Kidney epithelial cell (primary cell): ENCODE measurements around the gene NOTUM. TPM values are rescaled to one million over a fixed set of nuclear protein-coding genes. Genes with fewer than 3 reads are reported as not detected.

Source experiments
- DNase-seq: peaks from one replicate; pipeline ENCODE4 v3.0.0-alpha.2; 2010; ENCODE audit warnings: low read depth
- H3K27me3 ChIP-seq: 2 replicates; pipeline ENCODE4 v1.6.0; 2011; ENCODE audit warnings: low read length; ENCODE audit not compliant: control insufficient read depth, insufficient read depth
- H3K36me3 ChIP-seq: 2 replicates; pipeline ENCODE4 v1.5.1; 2011; ENCODE audit warnings: low read length; ENCODE audit not compliant: control insufficient read depth, insufficient read depth
- H3K4me3 ChIP-seq: 2 replicates; pipeline ENCODE4 v1.5.1; 2011; ENCODE audit warnings: low read depth, mild to moderate bottlenecking, control low read depth, low read length
- CTCF ChIP-seq: IDR thresholded peaks from 2 replicates; pipeline ENCODE4 v1.5.1; 2011; ENCODE audit warnings: mild to moderate bottlenecking, moderate library complexity, low read length, control low read depth, inconsistent platforms; ENCODE audit not compliant: insufficient read depth, poor library complexity, severe bottlenecking
- total RNA-seq: library from RNA; depleted of rRNA; stranded (reverse); fragments of >200 nt; gene quantifications from 2 replicates; pipeline ENCODE4 v1.2.3, GENCODE V29; 2015

The NOTUM gene
- total RNA-seq, 1 donor from 2014 or later, result 0.17 TPM

- peaks cover 65% of the 10 kb centered on the region for H3K27me3 ChIP-seq
- H3K36me3 ChIP-seq, result no peaks in the 10 kb centered on the region
- peak; percentile 7 for TF ChIP-seq CTCF
- no peak overlapping the region for H3K4me3 ChIP-seq
- DNase-seq, result no peak
Measured at GRCh38 chr17:81959362-81960129, 1.4 kb downstream of the NOTUM start.

GRCh38 chr17:81958633-81959342 lies 2.2 kb downstream of the NOTUM start:
- TF ChIP-seq CTCF, result no peak

GRCh38 chr17:81957691-81958432 lies 3.1 kb downstream of the NOTUM start:
- no peak overlapping the region for H3K4me3 ChIP-seq
- DNase-seq, result no peak
- no peaks in the 10 kb centered on the region for H3K36me3 ChIP-seq
- no peak for TF ChIP-seq CTCF
- peaks cover 52% of the 10 kb centered on the region for H3K27me3 ChIP-seq

More at GRCh38 chr17:81958633-81959342, 2.2 kb downstream of the NOTUM start:
- Histone ChIP-seq H3K4me3 (no peak overlapping the region), H3K27me3 (peaks cover 57% of the 10 kb centered on the region), H3K36me3 (no peaks in the 10 kb centered on the region)
- DNase-seq, result no peak

GRCh38 chr17:81956607-81957589 lies 4.1 kb downstream of the NOTUM start:
- TF ChIP-seq CTCF, result no peak
- no peak for DNase-seq
- Histone ChIP-seq H3K27me3 (peaks cover 45% of the 10 kb centered on the region), H3K36me3 (no peaks in the 10 kb centered on the region), H3K4me3 (no peak overlapping the region)

- DNase-seq, result no peak
- Histone ChIP-seq H3K36me3 (no peaks in the 10 kb centered on the region), H3K4me3 (no peak overlapping the region), H3K27me3 (peaks cover 40% of the 10 kb centered on the region)
- no peak for TF ChIP-seq CTCF
Measured at GRCh38 chr17:81955756-81956544, 5.0 kb downstream of the NOTUM start.
